Measurements from ENCODE around the gene ARHGAP24. TPM values are rescaled to one million over a fixed set of nuclear protein-coding genes. Genes with fewer than 3 reads are reported as not detected.

The ARHGAP24 gene
- total and polyA plus RNA-seq, 2 of the 13 experiments (the other 11 are each of a cell fraction or from before 2014, with no cell fraction given): 0.07 to 0.55 TPM

GRCh38 chr4:85807247-85807950, 332.4 kb downstream of the ARHGAP24 start:
- Histone ChIP-seq H3K27me3 (ENCODE audit: control insufficient read depth in 1 of 2, insufficient read depth in 2 of 2, low read length in 2 of 2) (no peaks in the 10 kb centered on the region), H3K27ac (ENCODE audit: extremely low read length, insufficient read depth, low read length) (no peak overlapping the region), H3K9me3 (ENCODE audit: low read length) (no peaks in the 10 kb centered on the region), H4K20me1 (ENCODE audit: insufficient read depth, low read length) (no peaks in the 10 kb centered on the region), H3K79me2 (ENCODE audit: insufficient read depth, low read length) (no peaks in the 10 kb centered on the region), H3K4me2 (ENCODE audit: low read depth, low read length) (no peak overlapping the region), H3K9ac (ENCODE audit: insufficient read depth, low read depth, low read length) (no peak overlapping the region), H3K4me3 (replicated peaks in 1 of 3; ENCODE audit: insufficient read depth in 1 of 3, low read depth in 2 of 3, low read length in 3 of 3) (no peak overlapping the region), H3K36me3 (replicated peaks in 1 of 2; ENCODE audit: control insufficient read depth in 1 of 2, insufficient read depth in 2 of 2, low read length in 2 of 2) (no peaks in the 10 kb centered on the region), H3K4me1 (ENCODE audit: insufficient read depth, low read length) (no peaks in the 10 kb centered on the region), H2AFZ (ENCODE audit: low read length) (no peak overlapping the region)
- ChIA-PET POLR2A (no interaction called here), CTCF (ENCODE audit: low intra/inter-chr PET ratio, low total read pairs) (no interaction called here)
- DNase-seq (ENCODE audit: low spot score): no peak
- intact Hi-C loops (cut with micrococcal nuclease; ENCODE audit: unreplicated experiment) (no loop called here), in situ Hi-C loops (cut with HindIII; ENCODE audit: extremely low pct_ligation_motif_present, low pct_unique_long_range_greater_than_20kb) (no loop called here)
- 19% methylated on average over 2 of the region's 3 CpGs for WGBS (ENCODE audit: low lambda C conversion rate)
- no peak for ATAC-seq
- no TSS peak for BruUV-seq (replicated peaks)
- TF ChIP-seq PCBP2 (optimal IDR thresholded peaks at IDR 0.05; ENCODE audit: low read depth, low read length, poor library complexity, severe bottlenecking) (no peak), ZNF574 (CRISPR knock-in tag; IDR thresholded peaks at IDR 0.05) (no peak)
- no peak for FAIRE-seq

GRCh38 chr4:85808104-85808503, 333.2 kb downstream of the ARHGAP24 start:
- CTCF ChIA-PET (ENCODE audit: low intra/inter-chr PET ratio, low total read pairs): no interaction called here
- H3K4me1 ChIP-seq (ENCODE audit: insufficient read depth, low read length): no peaks in the 10 kb centered on the region
- no peaks in the 10 kb centered on the region for H3K36me3 ChIP-seq (replicated peaks in 1 of 2; ENCODE audit: control insufficient read depth in 1 of 2, insufficient read depth in 2 of 2, low read length in 2 of 2)
- no peaks in the 10 kb centered on the region for H3K27me3 ChIP-seq (ENCODE audit: control insufficient read depth in 1 of 2, insufficient read depth in 2 of 2, low read length in 2 of 2)
- FAIRE-seq (no peak), ATAC-seq (no peak), DNase-seq (ENCODE audit: low spot score) (no peak)
- H3K9me3 ChIP-seq (ENCODE audit: low read length): no peaks in the 10 kb centered on the region
- no peaks in the 10 kb centered on the region for H3K79me2 ChIP-seq (ENCODE audit: insufficient read depth, low read length)
- no peak overlapping the region for H3K27ac ChIP-seq (ENCODE audit: extremely low read length, insufficient read depth, low read length)
- no TSS peak for BruUV-seq (replicated peaks)
- in situ Hi-C loops (cut with HindIII; ENCODE audit: extremely low pct_ligation_motif_present, low pct_unique_long_range_greater_than_20kb) (no loop called here), intact Hi-C loops (cut with micrococcal nuclease; ENCODE audit: unreplicated experiment) (no loop called here)
- POLR2A ChIA-PET: no interaction called here
- no peak overlapping the region for H3K4me2 ChIP-seq (ENCODE audit: low read depth, low read length)
- H3K9ac ChIP-seq (ENCODE audit: insufficient read depth, low read depth, low read length): no peak overlapping the region
- no peak overlapping the region for H3K4me3 ChIP-seq (replicated peaks in 1 of 3; ENCODE audit: insufficient read depth in 1 of 3, low read depth in 2 of 3, low read length in 3 of 3)
- H2AFZ ChIP-seq (ENCODE audit: low read length): no peak overlapping the region
- H4K20me1 ChIP-seq (ENCODE audit: insufficient read depth, low read length): no peaks in the 10 kb centered on the region
- WGBS (ENCODE audit: low lambda C conversion rate): 15% methylated on average over 2 of the region's 2 CpGs
- no peak for TF ChIP-seq JUND (CRISPR knock-in tag; IDR thresholded peaks at IDR 0.05)
- TF ChIP-seq MATR3 (CRISPR knock-in tag; IDR thresholded peaks at IDR 0.05): no peak
- TF ChIP-seq DNMT3B (CRISPR knock-in tag; conservative IDR thresholded peaks at IDR 0.05): no peak
- no peak for TF ChIP-seq MLXIP (CRISPR knock-in tag; IDR thresholded peaks at IDR 0.05; ENCODE audit: borderline replicate concordance)

Data from HepG2 (cell line).